H9 (cell line): ENCODE measurements around the gene TTYH1. TPM values are rescaled to one million over a fixed set of nuclear protein-coding genes. Genes with fewer than 3 reads are reported as not detected.

Experiments used
- DNase-seq: peaks from one replicate; pipeline ENCODE4 v3.0.0-alpha.2; 2017
- H2AFZ ChIP-seq: one replicate; pipeline ENCODE4 v1.6.1; 2013; ENCODE audit warnings: mild to moderate bottlenecking, low read length, control low read depth, moderate library complexity
- H2AK5ac ChIP-seq: 2 replicates; pipeline ENCODE4 v1.6.1; 2013; ENCODE audit warnings: low read length, control low read depth, mixed read lengths; ENCODE audit not compliant: insufficient read length
- H2BK120ac ChIP-seq: one replicate; pipeline ENCODE4 v1.6.1; 2013; ENCODE audit warnings: low read depth, mild to moderate bottlenecking, low read length, control low read depth, inconsistent platforms; ENCODE audit not compliant: poor library complexity, severe bottlenecking
- H2BK12ac ChIP-seq: 2 replicates; pipeline ENCODE4 v1.6.1; 2013; ENCODE audit warnings: low read length, control low read depth, mixed read lengths, low read depth; ENCODE audit not compliant: insufficient read length
- H2BK15ac ChIP-seq: 2 replicates; pipeline ENCODE4 v1.6.1; 2013; ENCODE audit warnings: low read depth, low read length, control low read depth
- H2BK20ac ChIP-seq: one replicate; pipeline ENCODE4 v1.6.1; 2013; ENCODE audit warnings: low read depth, mild to moderate bottlenecking, low read length, control low read depth, inconsistent platforms; ENCODE audit not compliant: poor library complexity, severe bottlenecking
- H2BK5ac ChIP-seq: 2 replicates; pipeline ENCODE4 v1.6.1; 2013; ENCODE audit warnings: low read length, control low read depth, mixed read lengths; ENCODE audit not compliant: insufficient read length
- H3K14ac ChIP-seq: 2 replicates; pipeline ENCODE4 v1.6.1; 2013; ENCODE audit warnings: low read length, control low read depth; ENCODE audit not compliant: insufficient read depth
- H3K18ac ChIP-seq: 2 replicates; pipeline ENCODE4 v1.6.1; 2013; ENCODE audit warnings: low read depth, mild to moderate bottlenecking, mixed read lengths, low read length, control low read depth; ENCODE audit not compliant: insufficient read length
- H3K23ac ChIP-seq: 2 replicates; pipeline ENCODE4 v1.6.1; 2013; ENCODE audit warnings: low read length, control low read depth, mixed read lengths, low read depth; ENCODE audit not compliant: insufficient read length
- H3K23me2 ChIP-seq: 2 replicates; pipeline ENCODE4 v1.6.1; 2013; ENCODE audit warnings: low read depth, mild to moderate bottlenecking, mixed read lengths, low read length, control low read depth; ENCODE audit not compliant: insufficient read length, poor library complexity, severe bottlenecking
- H3K27ac ChIP-seq: 2 replicates; pipeline ENCODE4 v1.5.1; 2013; ENCODE audit warnings: low read length, control low read depth, mixed read lengths, low read depth; ENCODE audit not compliant: insufficient read length
- H3K27me3 ChIP-seq: 2 replicates; pipeline ENCODE4 v1.6.1; 2013; ENCODE audit warnings: low read length, control low read depth, inconsistent platforms; ENCODE audit not compliant: insufficient read depth
- H3K4ac ChIP-seq: 2 replicates; pipeline ENCODE4 v1.6.1; 2013; ENCODE audit warnings: low read depth, mild to moderate bottlenecking, control low read depth, inconsistent platforms, low read length, moderate library complexity
- H3K4me1 ChIP-seq: 2 replicates; pipeline ENCODE4 v1.6.1; 2013; ENCODE audit warnings: low read length, control low read depth, inconsistent platforms; ENCODE audit not compliant: insufficient read depth
- H3K4me2 ChIP-seq: 2 replicates; pipeline ENCODE4 v1.6.1; 2013; ENCODE audit warnings: low read length, control low read depth, mixed read lengths; ENCODE audit not compliant: insufficient read length, insufficient read depth
- H3K56ac ChIP-seq: 2 replicates; pipeline ENCODE4 v1.6.1; 2013; ENCODE audit warnings: low read depth, mild to moderate bottlenecking, mixed read lengths, low read length, control low read depth; ENCODE audit not compliant: insufficient read length
- H3K79me1 ChIP-seq: 2 replicates; pipeline ENCODE4 v1.6.1; 2013; ENCODE audit warnings: low read depth, mild to moderate bottlenecking, moderate library complexity, low read length, control low read depth, inconsistent platforms; ENCODE audit not compliant: insufficient read depth, poor library complexity, severe bottlenecking
- H3K79me2 ChIP-seq: 2 replicates; pipeline ENCODE4 v1.6.1; 2013; ENCODE audit warnings: low read length, control low read depth, inconsistent platforms; ENCODE audit not compliant: insufficient read depth
- H3K9ac ChIP-seq: 2 replicates; pipeline ENCODE4 v1.6.1; 2013; ENCODE audit warnings: low read length, control low read depth, mixed read lengths; ENCODE audit not compliant: insufficient read length; ENCODE audit errors: extremely low read depth
- H3K9me3 ChIP-seq: one replicate; pipeline ENCODE4 v1.6.1; 2013; ENCODE audit warnings: low read depth, low read length, inconsistent platforms; ENCODE audit not compliant: control insufficient read depth
- H3T11ph ChIP-seq: one replicate; pipeline ENCODE4 v1.6.1; 2013; ENCODE audit warnings: mild to moderate bottlenecking, low read length, control low read depth, inconsistent platforms
- H4K20me1 ChIP-seq: one replicate; pipeline ENCODE4 v1.6.1; 2013; ENCODE audit not compliant: control insufficient read depth, insufficient read length, insufficient read depth
- H4K5ac ChIP-seq: 2 replicates; pipeline ENCODE4 v1.6.1; 2013; ENCODE audit warnings: low read depth, mild to moderate bottlenecking, mixed read lengths, low read length, control low read depth; ENCODE audit not compliant: insufficient read length
- H4K8ac ChIP-seq: replicated peaks from 2 replicates; pipeline ENCODE4 v1.6.1; 2013; ENCODE audit warnings: low read length, control low read depth, mixed read lengths, low read depth; ENCODE audit not compliant: insufficient read length
- H4K91ac ChIP-seq: 2 replicates; pipeline ENCODE4 v1.6.1; 2013; ENCODE audit warnings: low read depth, mild to moderate bottlenecking, moderate library complexity, mixed read lengths, low read length, control low read depth; ENCODE audit not compliant: insufficient read length
- H3K27ac Mint-ChIP-seq, 3 experiments: 2 replicates in 2 of 3; 3 replicates in 1 of 3; pipeline ENCODE4 v1.8.0; 2020 to 2021; ENCODE audit warnings: mixed read lengths in 3 of 3, mild to moderate bottlenecking in 1 of 3, moderate library complexity in 1 of 3
- H3K27me3 Mint-ChIP-seq: 2 replicates; pipeline ENCODE4 v1.8.0; 2021; ENCODE audit warnings: low read depth, mild to moderate bottlenecking, moderate library complexity, mixed read lengths
- H3K36me3 Mint-ChIP-seq, 3 experiments: 2 replicates in 2 of 3; 3 replicates in 1 of 3; pipeline ENCODE4 v1.8.0; 2020 to 2021; ENCODE audit warnings: low read depth in 3 of 3, mixed read lengths in 3 of 3; ENCODE audit not compliant: insufficient read depth in 1 of 3
- H3K4me1 Mint-ChIP-seq, 2 experiments: 2 replicates each; pipeline ENCODE4 v1.8.0; 2020; ENCODE audit warnings: mixed read lengths in 2 of 2
- H3K4me3 Mint-ChIP-seq, 2 experiments: 2 replicates in 1 of 2; 3 replicates in 1 of 2; pipeline ENCODE4 v1.8.0; 2020 to 2021; ENCODE audit warnings: mild to moderate bottlenecking in 2 of 2, mixed read lengths in 2 of 2, moderate library complexity in 1 of 2
- H3K9me3 Mint-ChIP-seq, 2 experiments: 2 replicates in 1 of 2; 3 replicates in 1 of 2; pipeline ENCODE4 v1.8.0; 2020; ENCODE audit warnings: mild to moderate bottlenecking in 2 of 2, mixed read lengths in 2 of 2, moderate library complexity in 1 of 2
- WGBS: extraction: QIAGEN DNeasy Blood & Tissue Kit; methylation state at CpG from one replicate; pipeline ENCODE4 v1.1.7; 2013; ENCODE audit warnings: missing lambda C conversion rate, low lambda C conversion rate, mixed read lengths; ENCODE audit not compliant: insufficient read length; ENCODE audit errors: extremely low coverage; 5-methylcytosine and 5-hydroxymethylcytosine counted together
- total RNA-seq: library from RNA; stranded (reverse); gene quantifications from 2 replicates; pipeline ENCODE4 v1.2.1, GENCODE V29; 2021
- TF ChIP-seq, protein P1 (sequence below): fragments of 200-600 bp; sonication (generic); conservative IDR thresholded peaks from 3 replicates; pipeline ENCODE4 v1.8.0; 2021; ENCODE audit warnings: antibody characterized with exemption, mild to moderate bottlenecking

The TTYH1 gene
- total RNA-seq, 1 experiment from 2014 or later = 47.1 TPM

DNA sequence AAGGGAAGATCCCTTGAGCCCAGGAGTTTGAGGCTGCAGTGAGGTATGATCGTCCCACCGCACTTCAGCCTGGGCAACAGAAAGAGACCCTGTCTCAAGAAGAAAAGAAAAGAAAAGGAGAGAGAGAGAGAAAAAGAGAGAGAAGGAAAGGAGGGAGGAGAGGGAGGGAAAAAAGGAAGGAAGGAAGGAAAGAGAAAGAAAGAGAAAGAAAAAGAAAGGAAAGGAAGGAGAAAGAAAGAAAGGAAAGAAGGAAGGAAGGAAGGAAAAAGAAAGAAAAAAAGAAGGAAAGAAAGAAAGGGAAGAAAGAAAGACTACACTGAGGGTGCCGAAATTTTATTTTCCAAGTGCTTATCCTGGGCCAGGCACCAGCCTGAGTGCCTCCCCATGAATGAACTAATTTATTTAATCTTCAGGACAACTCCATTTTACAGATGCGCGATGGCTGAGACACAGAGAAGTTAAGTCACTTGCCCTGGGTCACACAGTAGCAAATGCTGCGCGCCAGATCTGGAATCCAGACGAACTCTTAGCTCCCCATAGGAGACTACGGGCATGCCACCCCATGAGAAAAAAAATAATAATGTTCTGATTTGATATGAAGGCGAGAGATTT, 55.1 kb downstream of the TTYH1 start:
- H3K9ac ChIP-seq = no peak overlapping the region
- H2AFZ ChIP-seq = no peak overlapping the region
- H3K23ac ChIP-seq = no peak overlapping the region
- Mint-ChIP-seq H3K36me3 (no peaks in the 10 kb centered on the region), H3K4me3 (peak overlapping the region; percentile 48 to 65), H3K9me3 (0 out of 5 replicates have a peak, but pooled peaks cover 0 to 3% of the 10 kb centered on the region in 2 experiments), H3K4me1 (peaks cover 15 to 25% of the 10 kb centered on the region in 2 experiments), H3K27ac (no peak overlapping the region), H3K27me3 (peaks cover 69% of the 10 kb centered on the region)
- H2BK15ac ChIP-seq = no peak overlapping the region
- H3T11ph ChIP-seq = no peak overlapping the region
- no CpG with 5 or more reads among the region's 10 CpGs for WGBS
- no peak overlapping the region for H4K91ac ChIP-seq
- no peak overlapping the region for H4K8ac ChIP-seq
- H2BK12ac ChIP-seq = no peak overlapping the region
- H3K56ac ChIP-seq = no peak overlapping the region
- peaks cover 2% of the 10 kb centered on the region; the same call in 1 of the 2 replicates for H3K27me3 ChIP-seq
- no peak overlapping the region for H2BK5ac ChIP-seq
- no peaks in the 10 kb centered on the region for H4K20me1 ChIP-seq
- H2BK120ac ChIP-seq = no peak overlapping the region
- H3K18ac ChIP-seq = no peak overlapping the region
- no peak overlapping the region for H3K4ac ChIP-seq
- H3K79me1 ChIP-seq = no peaks in the 10 kb centered on the region
- peaks cover 7% of the 10 kb centered on the region for H3K23me2 ChIP-seq
- no peaks in the 10 kb centered on the region for H3K9me3 ChIP-seq
- no peak overlapping the region for H4K5ac ChIP-seq
- no peak overlapping the region for H2BK20ac ChIP-seq
- peak overlapping the region; percentile 30 for H3K4me2 ChIP-seq
- H3K14ac ChIP-seq = no peak overlapping the region
- H3K79me2 ChIP-seq = no peaks in the 10 kb centered on the region
- TF ChIP-seq, protein P1, sequence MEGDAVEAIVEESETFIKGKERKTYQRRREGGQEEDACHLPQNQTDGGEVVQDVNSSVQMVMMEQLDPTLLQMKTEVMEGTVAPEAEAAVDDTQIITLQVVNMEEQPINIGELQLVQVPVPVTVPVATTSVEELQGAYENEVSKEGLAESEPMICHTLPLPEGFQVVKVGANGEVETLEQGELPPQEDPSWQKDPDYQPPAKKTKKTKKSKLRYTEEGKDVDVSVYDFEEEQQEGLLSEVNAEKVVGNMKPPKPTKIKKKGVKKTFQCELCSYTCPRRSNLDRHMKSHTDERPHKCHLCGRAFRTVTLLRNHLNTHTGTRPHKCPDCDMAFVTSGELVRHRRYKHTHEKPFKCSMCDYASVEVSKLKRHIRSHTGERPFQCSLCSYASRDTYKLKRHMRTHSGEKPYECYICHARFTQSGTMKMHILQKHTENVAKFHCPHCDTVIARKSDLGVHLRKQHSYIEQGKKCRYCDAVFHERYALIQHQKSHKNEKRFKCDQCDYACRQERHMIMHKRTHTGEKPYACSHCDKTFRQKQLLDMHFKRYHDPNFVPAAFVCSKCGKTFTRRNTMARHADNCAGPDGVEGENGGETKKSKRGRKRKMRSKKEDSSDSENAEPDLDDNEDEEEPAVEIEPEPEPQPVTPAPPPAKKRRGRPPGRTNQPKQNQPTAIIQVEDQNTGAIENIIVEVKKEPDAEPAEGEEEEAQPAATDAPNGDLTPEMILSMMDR = no peak
- no peak overlapping the region for H2AK5ac ChIP-seq
- no peaks in the 10 kb centered on the region for H3K4me1 ChIP-seq
- DNase-seq = no peak
- no peak overlapping the region for H3K27ac ChIP-seq
